ENCODE results near the gene PSMC5.

DNA sequence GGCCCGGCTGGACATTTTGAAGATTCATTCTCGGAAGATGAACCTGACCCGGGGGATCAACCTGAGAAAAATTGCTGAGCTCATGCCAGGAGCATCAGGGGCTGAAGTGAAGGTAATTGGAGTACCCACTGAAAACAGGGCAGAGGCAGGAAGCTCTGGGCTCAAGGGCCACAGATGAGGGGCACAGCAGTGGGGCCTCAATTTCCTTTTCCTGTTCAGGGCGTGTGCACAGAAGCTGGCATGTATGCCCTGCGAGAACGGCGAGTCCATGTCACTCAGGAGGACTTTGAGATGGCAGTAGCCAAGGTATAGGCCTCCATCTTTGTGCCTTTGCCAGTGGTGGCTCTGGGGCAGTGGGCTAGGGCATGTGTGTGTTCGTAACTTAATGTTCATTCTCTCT lies 4.3 kb downstream of the PSMC5 start:
- TF ChIP-seq POLR2A (IDR thresholded peaks at IDR 0.05) (no peak), EP300 (IDR thresholded peaks at IDR 0.05) (no peak), POLR2AphosphoS5 (IDR thresholded peaks at IDR 0.05) (no peak)
- TF ChIP-seq, protein P1, sequence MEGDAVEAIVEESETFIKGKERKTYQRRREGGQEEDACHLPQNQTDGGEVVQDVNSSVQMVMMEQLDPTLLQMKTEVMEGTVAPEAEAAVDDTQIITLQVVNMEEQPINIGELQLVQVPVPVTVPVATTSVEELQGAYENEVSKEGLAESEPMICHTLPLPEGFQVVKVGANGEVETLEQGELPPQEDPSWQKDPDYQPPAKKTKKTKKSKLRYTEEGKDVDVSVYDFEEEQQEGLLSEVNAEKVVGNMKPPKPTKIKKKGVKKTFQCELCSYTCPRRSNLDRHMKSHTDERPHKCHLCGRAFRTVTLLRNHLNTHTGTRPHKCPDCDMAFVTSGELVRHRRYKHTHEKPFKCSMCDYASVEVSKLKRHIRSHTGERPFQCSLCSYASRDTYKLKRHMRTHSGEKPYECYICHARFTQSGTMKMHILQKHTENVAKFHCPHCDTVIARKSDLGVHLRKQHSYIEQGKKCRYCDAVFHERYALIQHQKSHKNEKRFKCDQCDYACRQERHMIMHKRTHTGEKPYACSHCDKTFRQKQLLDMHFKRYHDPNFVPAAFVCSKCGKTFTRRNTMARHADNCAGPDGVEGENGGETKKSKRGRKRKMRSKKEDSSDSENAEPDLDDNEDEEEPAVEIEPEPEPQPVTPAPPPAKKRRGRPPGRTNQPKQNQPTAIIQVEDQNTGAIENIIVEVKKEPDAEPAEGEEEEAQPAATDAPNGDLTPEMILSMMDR (IDR thresholded peaks at IDR 0.05): no peak
